Stimulated activated CD8-positive, alpha-beta memory T cell treated with anti-CD3 and anti-CD28 coated beads, Interleukin-7, amount 100 ng/mL, for 1 hour (primary cell): ENCODE measurements around the gene BCAN.
"Not testable (repeated sequence)": the region's sequence is repeated elsewhere in the genome, so short reads cannot be mapped to it uniquely, and the experiment has no call there.

Experiments
- DNase-seq, 2 donors: peaks; one replicate each; pipeline ENCODE4 v3.0.0-alpha.2; 2020; ENCODE audit warnings: low read depth in 2 of 2

BCAN gene, protein sequence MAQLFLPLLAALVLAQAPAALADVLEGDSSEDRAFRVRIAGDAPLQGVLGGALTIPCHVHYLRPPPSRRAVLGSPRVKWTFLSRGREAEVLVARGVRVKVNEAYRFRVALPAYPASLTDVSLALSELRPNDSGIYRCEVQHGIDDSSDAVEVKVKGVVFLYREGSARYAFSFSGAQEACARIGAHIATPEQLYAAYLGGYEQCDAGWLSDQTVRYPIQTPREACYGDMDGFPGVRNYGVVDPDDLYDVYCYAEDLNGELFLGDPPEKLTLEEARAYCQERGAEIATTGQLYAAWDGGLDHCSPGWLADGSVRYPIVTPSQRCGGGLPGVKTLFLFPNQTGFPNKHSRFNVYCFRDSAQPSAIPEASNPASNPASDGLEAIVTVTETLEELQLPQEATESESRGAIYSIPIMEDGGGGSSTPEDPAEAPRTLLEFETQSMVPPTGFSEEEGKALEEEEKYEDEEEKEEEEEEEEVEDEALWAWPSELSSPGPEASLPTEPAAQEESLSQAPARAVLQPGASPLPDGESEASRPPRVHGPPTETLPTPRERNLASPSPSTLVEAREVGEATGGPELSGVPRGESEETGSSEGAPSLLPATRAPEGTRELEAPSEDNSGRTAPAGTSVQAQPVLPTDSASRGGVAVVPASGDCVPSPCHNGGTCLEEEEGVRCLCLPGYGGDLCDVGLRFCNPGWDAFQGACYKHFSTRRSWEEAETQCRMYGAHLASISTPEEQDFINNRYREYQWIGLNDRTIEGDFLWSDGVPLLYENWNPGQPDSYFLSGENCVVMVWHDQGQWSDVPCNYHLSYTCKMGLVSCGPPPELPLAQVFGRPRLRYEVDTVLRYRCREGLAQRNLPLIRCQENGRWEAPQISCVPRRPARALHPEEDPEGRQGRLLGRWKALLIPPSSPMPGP

DNA sequence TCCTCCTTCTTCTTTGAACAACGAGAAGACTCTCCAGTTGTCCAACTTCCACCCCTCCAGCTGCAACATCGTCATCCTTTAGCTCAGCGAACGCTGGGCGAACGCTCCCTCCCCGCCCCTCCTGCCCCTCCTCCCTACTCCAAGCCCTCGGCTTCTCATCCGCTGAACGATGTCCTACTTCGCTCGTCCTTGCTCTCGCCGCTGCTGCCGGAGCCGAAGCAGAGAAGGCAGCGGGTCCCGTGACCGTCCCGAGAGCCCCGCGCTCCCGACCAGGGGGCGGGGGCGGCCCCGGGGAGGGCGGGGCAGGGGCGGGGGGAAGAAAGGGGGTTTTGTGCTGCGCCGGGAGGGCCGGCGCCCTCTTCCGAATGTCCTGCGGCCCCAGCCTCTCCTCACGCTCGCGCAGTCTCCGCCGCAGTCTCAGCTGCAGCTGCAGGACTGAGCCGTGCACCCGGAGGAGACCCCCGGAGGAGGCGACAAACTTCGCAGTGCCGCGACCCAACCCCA is at the start of gene BCAN:
BCAN (plus strand) TSS at position 357 of the 504 bp plus-strand sequence. CDS start 3,938 bp downstream, outside the sequence.
- DNase-seq: no peak

DNA sequence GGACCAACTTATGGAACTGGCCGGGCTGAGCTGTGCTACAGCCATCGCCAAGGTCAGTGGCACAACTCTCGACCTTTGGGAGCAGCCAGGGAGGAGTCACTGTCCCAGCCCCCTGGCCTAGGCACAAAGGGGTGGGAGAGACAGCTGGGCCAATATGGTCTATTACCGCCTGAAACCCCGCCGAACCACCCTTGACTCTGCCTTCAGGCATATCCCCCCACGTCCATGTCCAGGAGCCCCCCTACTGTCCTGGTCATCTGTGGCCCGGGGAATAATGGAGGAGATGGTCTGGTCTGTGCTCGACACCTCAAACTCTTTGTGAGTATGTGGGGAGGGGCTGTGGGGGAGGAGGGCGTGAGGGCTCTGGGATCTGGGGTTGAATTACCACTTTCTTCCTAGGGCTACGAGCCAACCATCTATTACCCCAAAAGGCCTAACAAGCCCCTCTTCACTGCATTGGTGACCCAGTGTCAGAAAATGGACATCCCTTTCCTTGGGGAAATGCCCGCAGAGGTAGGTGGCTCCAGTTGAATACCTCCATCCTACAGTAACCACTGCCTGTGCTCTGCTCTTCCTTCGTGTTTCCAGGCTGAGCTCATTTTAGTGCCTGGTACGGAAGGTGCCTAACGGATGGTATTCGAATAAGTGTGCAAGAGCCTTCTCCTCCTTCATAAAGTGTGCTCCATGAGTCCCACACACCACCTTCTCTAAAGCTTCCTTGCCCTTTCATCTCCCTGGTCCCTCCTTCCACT is 49.6 kb upstream of the BCAN start:
- DNase-seq: no peak

DNA sequence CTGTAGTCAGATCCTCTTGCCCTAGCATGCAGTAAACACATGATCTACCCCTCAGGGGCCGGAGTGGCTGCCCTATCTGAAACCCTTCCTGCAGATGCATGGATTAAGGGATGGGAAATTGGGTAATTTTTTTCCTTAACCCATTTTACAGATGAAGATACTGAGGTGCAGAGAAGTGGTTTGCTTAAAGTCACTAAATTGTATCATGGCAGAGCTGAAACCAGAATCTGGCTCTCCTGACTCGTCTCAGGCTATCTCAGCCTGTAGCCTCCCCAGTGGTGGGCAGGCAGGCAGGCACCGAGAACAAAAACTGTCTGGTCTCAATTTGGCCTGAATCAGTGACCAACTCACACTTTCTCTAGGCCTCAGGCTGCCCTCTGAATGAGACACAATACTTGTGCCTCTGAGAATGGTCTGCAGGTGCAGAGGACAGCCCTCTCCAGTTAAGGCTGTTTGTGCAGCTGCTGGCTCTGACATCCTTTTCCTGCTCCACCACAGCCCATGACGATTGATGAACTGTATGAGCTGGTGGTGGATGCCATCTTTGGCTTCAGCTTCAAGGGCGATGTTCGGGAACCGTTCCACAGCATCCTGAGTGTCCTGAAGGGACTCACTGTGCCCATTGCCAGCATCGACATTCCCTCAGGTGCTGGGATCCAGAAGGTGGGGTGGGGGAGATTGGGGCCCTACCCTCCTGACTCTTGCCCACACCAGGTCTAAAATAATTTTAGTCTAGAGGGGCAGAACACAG is 48.8 kb upstream of the BCAN start:
- DNase-seq: no peak

DNA sequence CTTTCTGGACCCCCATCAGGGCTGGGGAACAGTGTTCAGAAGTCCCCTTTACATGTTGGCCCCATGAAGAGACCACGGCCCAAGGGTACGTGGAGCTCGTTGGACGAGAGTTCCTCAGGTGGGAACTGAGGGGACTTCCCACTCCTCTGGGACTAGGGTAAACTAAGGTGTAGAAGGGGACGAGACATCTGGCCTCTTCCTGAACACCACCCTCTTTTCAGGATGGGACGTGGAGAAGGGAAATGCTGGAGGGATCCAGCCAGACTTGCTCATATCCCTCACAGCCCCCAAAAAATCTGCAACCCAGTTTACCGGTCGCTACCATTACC is 48.3 kb upstream of the BCAN start:
- DNase-seq: no peak

DNA sequence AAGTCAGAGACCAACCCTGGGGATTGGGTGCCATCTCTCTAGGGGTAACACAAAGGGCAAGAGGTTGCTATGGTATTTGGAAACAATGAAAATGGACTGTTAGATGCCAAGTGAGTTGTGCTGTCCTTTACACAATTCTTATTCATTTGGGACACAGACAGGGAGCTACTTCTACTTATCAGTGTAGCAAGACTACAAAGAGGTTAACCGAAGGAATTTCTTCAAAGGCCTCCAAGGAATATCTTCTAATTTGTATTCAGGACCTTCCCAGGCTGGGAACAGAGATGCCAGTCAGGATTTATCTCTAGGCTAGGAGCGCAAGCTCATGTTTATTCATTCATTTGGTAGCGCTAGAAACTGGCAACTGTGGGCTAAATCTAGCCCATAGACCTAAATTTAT is 47.7 kb upstream of the BCAN start:
- DNase-seq: no peak

DNA sequence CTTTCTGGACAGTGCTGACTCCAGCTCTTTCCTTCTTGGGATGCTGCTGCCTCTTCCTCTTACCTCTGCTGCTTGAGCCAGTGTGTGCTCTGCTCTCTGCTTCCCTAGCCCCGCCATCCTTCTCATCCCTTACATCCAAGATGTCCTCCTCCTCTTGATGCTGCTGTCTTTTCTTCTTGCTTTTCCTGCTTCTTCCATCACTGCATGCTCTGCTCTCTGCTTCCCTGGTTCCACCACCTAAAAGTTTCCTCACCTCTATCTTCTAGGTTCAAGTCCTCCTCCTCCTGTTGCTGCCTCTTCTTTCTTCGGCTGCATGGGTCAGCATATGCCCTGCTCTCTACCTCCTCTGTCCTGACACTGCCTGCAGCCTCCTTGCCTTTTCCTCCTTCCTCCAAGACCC is 46.9 kb upstream of the BCAN start:
- no peak for DNase-seq

DNA sequence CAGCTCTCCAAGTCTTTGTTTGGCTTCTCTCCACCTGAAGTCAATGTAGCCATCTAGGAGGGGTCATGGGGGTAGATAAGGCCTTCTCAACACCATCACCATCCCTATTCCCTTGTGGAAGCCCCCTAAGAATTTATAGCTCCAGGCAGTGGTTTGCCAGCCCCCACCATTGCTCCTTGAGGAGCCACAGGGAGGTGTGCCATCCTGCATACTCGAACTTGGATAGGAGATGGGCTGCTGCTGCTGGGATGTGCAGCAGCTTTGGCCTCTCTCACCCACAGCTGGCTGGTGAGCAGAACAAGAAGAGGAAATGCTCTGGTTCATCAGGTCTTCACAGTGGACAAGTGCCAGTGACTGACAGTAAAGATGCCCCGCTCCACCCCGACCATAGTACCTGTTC is 45.5 kb upstream of the BCAN start:
- no peak for DNase-seq

DNA sequence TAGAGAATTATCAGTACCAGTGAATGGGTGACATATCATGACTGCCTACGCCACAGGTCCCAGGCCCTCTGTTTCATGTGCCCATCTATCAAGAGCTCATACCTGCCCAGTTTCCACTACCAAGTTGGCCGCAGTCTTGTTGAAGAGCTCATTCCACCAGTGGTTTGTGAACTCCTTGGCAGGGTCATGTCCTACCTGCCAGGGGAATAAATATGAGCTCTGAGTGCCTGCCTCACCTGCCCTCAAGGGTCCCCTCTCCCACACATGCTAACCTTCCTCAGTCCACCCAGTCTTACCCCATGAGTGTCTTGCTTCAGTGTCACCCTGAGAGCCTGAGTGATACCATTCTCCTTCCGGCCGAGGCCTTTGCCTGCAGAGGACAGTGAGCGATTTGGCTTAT is 43.8 kb upstream of the BCAN start:
- DNase-seq: no peak

DNA sequence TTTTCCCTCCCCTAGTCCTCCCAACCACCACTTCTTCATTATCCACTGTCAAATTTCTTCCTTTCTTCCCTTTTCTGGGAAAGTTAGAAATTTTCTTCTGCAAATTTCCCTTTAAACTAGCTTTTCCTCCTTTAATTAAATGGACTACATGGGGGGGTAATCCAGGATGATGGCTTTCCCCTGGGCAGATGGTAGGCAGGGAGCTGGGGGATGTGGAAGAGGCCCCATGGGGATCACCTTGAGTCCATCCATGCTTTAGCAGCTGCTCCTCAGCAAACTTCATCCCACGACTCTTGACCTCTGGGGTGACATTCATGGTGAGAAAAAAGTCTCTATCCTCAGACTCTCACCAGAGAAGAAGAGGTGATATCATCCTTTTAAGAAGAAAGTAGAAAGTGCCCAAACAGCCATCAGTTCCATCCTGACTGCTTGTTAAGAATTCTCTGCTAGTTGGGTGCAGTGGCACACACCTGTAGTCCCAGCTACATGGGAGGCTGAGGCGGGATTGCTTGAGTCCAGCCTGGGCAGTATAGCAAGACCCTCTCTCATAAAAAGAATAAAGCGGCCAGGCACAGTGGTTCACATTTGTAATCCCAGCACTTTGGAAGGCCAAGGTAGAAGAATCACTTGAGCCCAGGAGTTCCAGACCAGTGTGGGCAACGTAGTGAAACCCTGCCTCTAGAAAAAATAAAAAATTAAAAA is 43.0 kb upstream of the BCAN start:
- no peak for DNase-seq

DNA sequence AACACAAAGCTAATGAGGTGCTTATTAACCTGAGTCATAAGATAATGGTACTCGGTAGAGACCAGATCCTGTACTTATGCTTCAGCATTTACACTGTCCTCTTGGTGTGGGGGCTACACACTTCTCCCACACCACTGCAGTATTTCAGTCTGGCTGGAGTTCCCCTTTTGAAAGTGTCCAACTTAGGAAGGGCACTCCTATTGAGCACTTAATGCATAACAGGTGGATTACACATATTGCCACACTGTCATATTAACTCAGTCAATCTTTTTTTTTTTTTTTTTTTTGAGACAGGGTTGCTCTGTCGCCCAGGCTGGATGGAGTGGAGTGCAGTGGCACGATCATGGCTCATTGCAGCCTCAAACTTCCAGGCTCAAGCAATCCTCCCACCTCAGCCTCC is 42.1 kb upstream of the BCAN start:
- DNase-seq: no peak

DNA sequence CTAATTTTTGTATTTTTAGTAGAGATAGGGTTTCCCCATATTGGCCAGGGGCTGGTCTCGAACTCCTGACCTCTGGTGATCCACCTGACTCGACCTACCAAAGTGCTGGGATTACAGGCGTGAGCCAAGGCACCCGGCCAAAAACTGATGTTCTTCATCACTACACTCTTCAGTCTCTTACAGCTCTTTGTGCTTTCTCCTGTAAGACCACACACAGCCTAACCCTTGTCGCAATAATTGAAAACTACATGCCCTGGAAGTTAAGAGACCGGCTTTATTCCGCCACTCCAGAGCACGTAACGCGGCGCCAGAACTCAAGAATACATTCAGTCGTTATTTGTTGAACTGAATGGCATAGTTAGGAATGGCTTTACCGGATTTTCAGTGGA is 41.2 kb upstream of the BCAN start:
- no peak for DNase-seq

DNA sequence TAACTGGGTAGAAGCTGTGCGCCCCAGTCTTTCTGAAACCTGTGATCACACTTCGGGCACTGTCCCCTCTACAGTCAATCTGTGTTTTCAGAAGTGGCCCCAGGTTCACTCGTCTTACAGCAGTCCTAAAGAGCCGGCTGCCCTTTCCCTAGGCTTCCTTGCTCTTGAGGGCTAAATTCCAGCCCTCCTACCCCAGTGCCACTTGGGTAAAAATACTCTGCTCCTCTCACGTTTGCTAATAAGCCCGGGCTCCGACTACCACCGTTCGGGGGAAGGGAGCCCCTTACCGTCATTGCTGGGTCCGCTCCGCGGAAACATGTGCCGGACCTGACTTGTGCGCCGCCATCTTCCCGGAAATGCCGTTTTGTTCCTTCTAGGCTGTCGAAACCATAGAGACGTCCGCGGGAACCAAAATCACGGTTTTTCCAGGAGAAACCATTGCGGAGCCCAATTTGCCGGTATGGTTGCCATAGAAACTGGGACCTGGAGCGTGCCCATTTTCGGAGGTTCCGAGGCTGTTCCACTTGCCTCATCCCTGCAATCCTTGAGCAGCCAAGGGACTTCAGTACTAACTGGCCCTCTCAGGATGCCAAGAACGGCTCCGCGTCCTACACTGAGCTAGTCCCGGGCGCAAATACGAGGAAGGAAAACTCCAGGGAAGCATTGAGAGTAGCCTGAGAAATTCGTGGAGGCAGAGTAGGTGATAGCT is 40.6 kb upstream of the BCAN start, which contains the start of gene GPATCH4:
GPATCH4 (minus strand) TSS at position 358 of the 709 bp plus-strand sequence.
- DNase-seq: peak; percentile 49 to 60

DNA sequence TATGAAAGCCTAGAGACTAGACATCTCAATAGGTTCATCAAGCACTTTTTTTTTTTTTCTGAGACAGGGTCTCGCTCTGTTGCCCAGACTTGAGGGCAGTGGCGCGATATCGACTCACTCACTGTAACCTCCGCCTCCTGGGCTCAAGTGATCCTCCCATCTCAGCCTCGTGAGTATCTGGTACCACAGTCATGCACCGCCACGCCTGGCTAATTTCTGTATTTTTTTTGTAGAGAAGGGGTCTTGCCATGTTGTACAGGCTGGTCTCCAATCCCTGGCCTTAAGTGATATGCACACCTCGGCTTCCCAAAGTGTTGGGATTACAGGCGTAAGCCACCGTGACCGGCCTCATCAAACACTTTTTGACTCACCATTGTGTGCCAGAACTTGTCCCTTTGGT is 40.0 kb upstream of the BCAN start:
- no peak for DNase-seq

DNA sequence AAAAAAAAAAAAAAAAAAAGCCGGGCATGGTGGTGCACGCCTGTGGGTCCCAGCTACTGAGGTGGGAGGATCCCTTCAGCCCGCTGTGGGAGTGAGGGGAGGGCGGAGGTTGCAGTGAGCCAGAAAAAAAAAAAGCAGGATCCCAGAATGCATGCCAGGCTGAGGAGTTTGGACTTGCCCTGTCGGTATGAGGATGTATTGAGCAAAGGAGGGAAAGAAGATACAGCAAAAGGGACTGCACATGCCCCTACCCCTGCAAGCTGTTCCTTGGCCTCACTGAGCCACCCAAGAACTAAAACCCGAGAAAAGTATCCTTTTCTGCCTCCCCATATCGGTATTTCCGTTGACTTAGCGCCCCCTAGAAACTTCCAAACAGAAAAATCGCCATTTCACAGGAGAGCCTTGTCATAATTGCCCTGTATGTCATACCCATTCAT is 39.3 kb upstream of the BCAN start:
- DNase-seq: no peak

DNA sequence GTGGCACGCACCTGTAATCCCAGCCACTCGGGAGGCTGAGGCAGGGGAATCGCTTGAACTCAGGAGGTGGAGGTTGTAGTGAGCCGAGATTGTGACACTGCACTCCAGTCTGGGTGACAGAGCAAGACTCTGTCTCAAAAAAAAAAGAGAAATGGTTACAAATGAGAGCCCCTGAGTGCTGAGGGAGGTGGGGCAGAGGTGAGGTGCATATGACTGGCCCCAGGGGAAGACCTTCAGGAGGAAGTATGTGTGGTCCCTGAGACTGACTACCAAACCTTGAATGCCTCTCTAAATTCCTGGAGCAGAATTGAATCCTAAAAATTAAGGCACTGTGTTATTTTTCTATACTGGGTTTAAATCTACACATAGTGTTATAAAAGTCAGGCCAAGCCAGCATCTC is 34.6 kb upstream of the BCAN start:
- not testable (repeated sequence) for DNase-seq

DNA sequence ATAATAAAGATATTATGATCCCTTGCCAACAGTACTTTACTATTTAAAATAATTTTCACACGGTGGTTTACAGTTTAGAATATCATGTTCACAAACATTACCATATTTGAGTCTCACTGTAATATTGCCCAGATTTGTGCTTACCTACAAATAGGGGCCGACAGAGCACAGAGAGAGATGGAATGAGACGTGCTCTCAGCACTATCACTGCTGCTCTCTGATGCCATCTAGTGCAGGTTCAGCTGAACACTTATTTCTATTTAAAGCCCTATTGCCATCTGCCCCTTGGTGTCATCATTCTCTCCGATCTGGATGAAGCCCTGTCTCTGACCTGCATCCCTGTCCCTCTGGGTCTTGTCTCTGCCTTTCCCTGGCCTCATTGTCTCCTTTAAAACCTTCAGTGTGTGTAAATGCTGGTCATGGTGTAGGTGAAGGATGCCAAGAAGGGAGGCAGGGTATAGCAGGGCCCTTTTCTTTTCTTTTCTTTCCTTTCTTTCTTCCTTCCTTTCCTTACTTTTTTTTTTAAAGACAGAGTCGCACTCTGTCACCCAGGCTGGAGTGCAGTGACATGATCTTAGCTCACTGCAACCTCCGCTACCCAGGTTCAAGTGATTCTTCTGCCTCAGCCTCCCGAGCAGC is 33.8 kb upstream of the BCAN start:
- no peak for DNase-seq

DNA sequence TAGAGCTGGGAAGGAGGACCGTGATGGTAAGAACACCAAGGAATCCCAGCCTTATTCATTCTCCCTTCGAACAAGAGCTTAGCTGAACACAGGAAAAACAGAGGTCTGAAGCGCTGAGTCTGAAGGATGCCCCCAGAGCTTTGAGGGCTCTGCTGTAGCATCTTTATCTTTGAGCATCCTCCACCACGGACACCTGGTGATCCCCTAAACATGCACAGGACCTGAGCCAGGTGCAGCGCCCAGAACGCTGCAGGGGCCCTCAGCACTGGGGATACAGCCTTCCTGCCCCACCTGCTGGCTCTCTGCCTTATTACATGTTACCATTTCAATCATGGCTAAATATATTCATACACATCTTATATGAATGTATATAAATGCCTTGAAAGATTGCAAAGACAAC is 32.9 kb upstream of the BCAN start:
- DNase-seq: peak; percentile 39

DNA sequence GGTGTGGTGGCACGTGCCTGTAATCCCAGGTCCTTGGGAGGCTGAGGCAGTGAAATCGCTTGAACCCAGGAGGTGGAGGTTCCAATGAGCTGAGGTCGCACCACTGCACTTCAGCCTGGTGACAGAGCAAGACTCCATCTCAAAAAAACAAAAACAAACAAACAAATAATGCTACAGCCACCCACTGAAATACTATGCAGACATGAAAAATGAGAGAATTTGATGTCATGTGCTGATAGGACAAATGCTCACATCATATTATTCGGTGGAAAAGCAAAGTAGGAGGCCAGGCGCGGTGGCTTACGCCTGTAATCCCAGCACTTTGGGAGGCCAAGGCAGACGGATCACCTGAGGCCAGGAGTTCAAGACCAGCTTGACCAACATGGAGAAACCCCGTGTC is 31.8 kb upstream of the BCAN start:
- not testable (repeated sequence) for DNase-seq

DNA sequence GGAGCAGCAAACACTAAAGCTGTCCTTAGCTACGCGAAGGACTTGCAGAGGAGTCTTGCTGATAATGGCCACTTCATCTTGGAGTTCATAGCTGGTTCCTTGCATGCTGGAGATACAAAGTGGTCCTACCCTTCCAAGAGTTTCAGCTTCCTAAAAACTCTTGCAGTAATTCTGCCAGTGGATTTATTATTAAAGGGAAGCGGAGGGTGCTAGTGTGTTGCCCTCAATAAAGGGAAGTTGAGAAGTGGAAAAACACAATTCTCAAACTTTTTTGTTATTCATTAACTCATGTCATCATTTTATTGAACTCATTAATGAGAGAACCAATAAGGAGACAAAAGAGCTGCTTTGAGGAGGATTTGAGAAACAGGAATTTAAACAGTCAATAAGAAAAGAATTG is 29.3 kb upstream of the BCAN start:
- no peak for DNase-seq
